ENCODE data around the gene GPANK1.

DNA sequence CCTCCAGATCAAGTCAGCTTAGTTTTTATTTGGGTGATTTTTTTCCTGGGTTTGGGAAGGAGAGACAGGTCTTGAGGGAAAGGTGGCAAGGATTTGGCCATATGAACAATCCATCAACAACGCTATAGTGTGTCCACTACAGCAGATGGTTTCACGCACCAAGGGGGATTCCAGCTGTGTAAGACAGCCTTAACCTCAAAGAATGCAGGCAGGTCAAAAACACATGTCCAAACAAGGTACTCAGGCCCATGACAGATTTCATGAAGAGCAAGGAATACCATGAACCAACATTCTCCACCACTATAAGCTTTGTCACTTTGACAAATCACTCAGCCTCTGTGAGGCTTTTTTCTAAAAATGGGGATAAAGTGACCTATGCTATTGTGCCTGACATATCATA is 47.8 kb downstream of the GPANK1 start:
- TF ChIP-seq YY1 (IDR thresholded peaks at IDR 0.05; ENCODE audit: insufficient read depth, insufficient read length): no peak
- no peak for TF ChIP-seq SUZ12 (IDR thresholded peaks at IDR 0.05; ENCODE audit: extremely low read depth, insufficient read depth, insufficient read length)
- no peak for TF ChIP-seq ZNF274 (IDR thresholded peaks at IDR 0.05; ENCODE audit: low read depth, low read length)
